AG04450 (cell line): Measurements from ENCODE around the gene TRPT1. TPM values are rescaled to one million over a fixed set of nuclear protein-coding genes. Genes with fewer than 3 reads are reported as not detected.

ENCODE experiments used
- CTCF ChIA-PET: fragments of 300-600, 350-600 bp; formaldehyde crosslinking; extraction: SDS; loops from one replicate; lab custom pipeline; 2022; ENCODE audit warnings: antibody characterized with exemption, inconsistent platforms; lab: Charles Lee
- POLR2A ChIA-PET: fragments of 350-600 bp; formaldehyde crosslinking; extraction: SDS; loops from one replicate; lab custom pipeline; 2021; ENCODE audit warnings: antibody characterized with exemption, inconsistent platforms; lab: Yijun Ruan, JAX
- DNase-seq: peaks from one replicate; pipeline ENCODE4 v3.0.0-alpha.2; 2011; ENCODE audit warnings: low read depth, low spot score
- H3K27ac ChIP-seq: one replicate; pipeline ENCODE4 v1.5.1; 2012; ENCODE audit warnings: low read depth, low read length, control low read depth
- H3K27me3 ChIP-seq: one replicate; pipeline ENCODE4 v1.6.0; 2012; ENCODE audit warnings: low read length; ENCODE audit not compliant: control insufficient read depth, insufficient read depth
- H3K4me3 ChIP-seq: 2 replicates; pipeline ENCODE4 v1.5.1; 2011; ENCODE audit warnings: mild to moderate bottlenecking, low read depth, low read length, control low read depth
- H3K9me3 ChIP-seq: 2 replicates; pipeline ENCODE4 v1.5.1; 2012; ENCODE audit warnings: low read length; ENCODE audit not compliant: control insufficient read depth, insufficient read depth
- polyA plus RNA-seq: library from polyadenylated mRNA; depleted of rRNA; stranded (reverse); fragments of >200 nt; gene quantifications from 2 replicates; pipeline ENCODE4 v1.2.3, GENCODE V29; 2011
- TF ChIP-seq, protein P1 (sequence below): IDR thresholded peaks from 2 replicates; pipeline ENCODE4 v1.5.1; 2011; ENCODE audit warnings: low read depth, low read length, control low read depth, inconsistent platforms

The TRPT1 gene
- polyA plus RNA-seq, 1 experiment = 21.6 TPM

- H3K27ac ChIP-seq = peak overlapping the region; percentile 96
- no peak for DNase-seq
- CTCF ChIA-PET = interaction anchor here (0.5 to 1.5 kb wide), 10 partner anchors 10 to 408 kb away, joined by 3 to 7 read pairs (median 4); no protein-coding TSS in a partner anchor
- no peaks in the 10 kb centered on the region; the same call in 1 of the 2 replicates for H3K9me3 ChIP-seq
- H3K27me3 ChIP-seq = no peaks in the 10 kb centered on the region
- peak overlapping the region; percentile 75 for H3K4me3 ChIP-seq
- POLR2A ChIA-PET = interaction anchor here (0.5 to 2.5 kb wide), 21 partner anchors 11 to 347 kb away, joined by 3 to 27 read pairs (median 4); partner anchors contain the start of genes ESRRA, FERMT3, FKBP2 and MACROD1
- TF ChIP-seq, protein P1, sequence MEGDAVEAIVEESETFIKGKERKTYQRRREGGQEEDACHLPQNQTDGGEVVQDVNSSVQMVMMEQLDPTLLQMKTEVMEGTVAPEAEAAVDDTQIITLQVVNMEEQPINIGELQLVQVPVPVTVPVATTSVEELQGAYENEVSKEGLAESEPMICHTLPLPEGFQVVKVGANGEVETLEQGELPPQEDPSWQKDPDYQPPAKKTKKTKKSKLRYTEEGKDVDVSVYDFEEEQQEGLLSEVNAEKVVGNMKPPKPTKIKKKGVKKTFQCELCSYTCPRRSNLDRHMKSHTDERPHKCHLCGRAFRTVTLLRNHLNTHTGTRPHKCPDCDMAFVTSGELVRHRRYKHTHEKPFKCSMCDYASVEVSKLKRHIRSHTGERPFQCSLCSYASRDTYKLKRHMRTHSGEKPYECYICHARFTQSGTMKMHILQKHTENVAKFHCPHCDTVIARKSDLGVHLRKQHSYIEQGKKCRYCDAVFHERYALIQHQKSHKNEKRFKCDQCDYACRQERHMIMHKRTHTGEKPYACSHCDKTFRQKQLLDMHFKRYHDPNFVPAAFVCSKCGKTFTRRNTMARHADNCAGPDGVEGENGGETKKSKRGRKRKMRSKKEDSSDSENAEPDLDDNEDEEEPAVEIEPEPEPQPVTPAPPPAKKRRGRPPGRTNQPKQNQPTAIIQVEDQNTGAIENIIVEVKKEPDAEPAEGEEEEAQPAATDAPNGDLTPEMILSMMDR = peak; percentile 51
These were observed 40.8 kb downstream of the TRPT1 start for GRCh38 chr11:64185175-64185692.

DNA sequence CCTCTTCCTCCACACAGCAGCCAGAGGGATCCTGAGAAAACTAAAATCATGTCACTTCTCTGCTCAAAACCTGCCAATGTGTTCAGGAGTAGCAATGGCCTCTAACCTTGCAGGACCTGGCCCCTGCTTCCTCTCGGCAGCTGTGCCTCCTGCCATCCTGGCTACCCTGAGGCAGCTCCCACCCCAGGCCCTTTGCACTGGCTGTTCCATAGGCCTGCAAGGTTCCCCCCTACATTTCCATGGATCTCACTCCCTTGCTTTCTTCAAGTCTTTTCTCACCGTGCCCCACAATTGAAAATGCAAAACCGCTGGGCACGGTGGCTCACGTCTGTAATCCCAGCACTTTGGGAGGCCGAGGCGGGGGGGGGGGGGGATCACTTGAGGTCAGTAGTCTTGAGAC, 42.1 kb downstream of the TRPT1 start:
- H3K4me3 ChIP-seq = no peak overlapping the region

DNA sequence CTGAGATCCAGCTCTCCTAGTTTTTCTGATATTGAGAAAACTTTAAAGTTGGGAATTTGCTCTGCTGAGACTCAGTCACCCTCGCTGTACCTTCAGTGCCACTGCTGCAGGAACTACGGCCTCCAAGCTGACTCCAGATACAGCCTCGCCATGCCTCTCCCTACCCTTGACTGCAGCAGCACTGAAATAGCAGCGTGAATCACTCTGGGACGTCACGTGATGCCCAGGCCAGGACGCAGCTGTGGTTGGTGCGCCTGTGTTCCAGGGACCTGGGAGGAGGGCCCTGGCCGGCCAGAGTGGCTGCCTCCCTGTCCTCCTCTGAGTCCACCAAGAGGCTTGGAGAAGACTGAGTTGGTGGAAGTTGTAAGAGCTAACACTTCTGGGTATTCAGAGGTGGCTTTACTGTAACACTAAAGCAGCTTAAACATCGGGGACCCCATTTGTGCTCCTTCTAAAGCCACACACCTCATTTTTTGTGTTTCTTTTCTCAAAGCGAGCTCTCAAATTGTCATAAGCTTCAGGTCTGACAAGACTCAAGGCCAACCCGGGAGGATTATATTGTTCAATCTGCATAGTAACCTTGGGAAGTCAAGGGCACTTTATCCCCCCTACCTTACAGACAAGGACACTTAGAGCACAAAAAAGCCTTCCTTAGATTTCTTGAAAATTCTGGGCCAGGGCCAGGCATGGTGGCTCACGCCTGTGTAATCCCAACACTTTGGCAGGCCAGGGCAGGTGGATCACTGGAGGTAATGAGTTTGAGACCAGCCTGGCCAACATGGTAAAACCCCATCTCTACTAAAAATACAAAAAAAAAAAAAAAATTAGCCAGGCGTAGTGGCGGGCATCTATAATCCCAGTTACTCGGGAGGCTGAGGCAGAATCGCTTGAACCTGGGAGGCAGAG, 44.2 kb downstream of the TRPT1 start:
- H3K27ac ChIP-seq = peak overlapping the region; percentile 40
- DNase-seq = peak; percentile 71
- no peaks in the 10 kb centered on the region; the same call in 1 of the 2 replicates for H3K9me3 ChIP-seq
- no peaks in the 10 kb centered on the region for H3K27me3 ChIP-seq
- CTCF ChIA-PET = interaction anchor here (1.2 to 2.1 kb wide), 2 partner anchors 29 to 123 kb away, joined by 7 to 8 read pairs; no protein-coding TSS in a partner anchor
- peak overlapping the region; percentile 40 for H3K4me3 ChIP-seq
- POLR2A ChIA-PET = interaction anchor here (0.6 to 1.4 kb wide), 4 partner anchors 77 to 427 kb away, joined by 3 to 7 read pairs (median 4); partner anchors contain the start of genes PRDX5 and TRMT112
- TF ChIP-seq, protein P1 = no peak

More for the DNA sequence above, 42.1 kb downstream of the TRPT1 start:
- H3K27me3 ChIP-seq = no peaks in the 10 kb centered on the region
- CTCF ChIA-PET = interaction anchor here (0.7 to 1.2 kb wide), 3 partner anchors 21 to 38 kb away, joined by 3 to 7 read pairs (median 3); no protein-coding TSS in a partner anchor
- POLR2A ChIA-PET = interaction anchor here (0.6 to 1.2 kb wide), 3 partner anchors 14 to 20 kb away, joined by 3 to 8 read pairs (median 6); no protein-coding TSS in a partner anchor
- no peaks in the 10 kb centered on the region; the same call in 1 of the 2 replicates for H3K9me3 ChIP-seq
- TF ChIP-seq, protein P1 = no peak
- no peak for DNase-seq
- peak overlapping the region; percentile 31 for H3K27ac ChIP-seq

DNA sequence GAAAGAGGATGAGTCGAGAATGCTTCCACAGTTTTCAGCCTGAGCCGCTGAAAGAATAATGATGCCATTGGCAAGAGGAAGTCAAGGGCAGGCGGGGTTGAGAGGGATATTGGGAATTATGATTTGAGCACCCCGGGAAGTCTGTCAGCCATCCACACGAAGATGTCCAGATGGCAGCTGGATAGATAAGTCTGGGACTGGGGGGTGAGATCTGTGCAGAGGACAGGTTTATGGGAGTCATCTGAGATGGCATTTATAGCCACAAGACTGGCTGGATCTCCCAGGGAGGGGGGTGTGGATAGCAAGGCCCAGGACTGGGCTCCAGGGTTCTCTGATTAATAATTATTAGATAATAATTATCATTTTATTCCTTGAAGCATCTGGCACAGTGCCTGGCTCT, 45.1 kb downstream of the TRPT1 start:
- DNase-seq = no peak
- TF ChIP-seq, protein P1 = no peak
- Histone ChIP-seq H3K9me3 (no peaks in the 10 kb centered on the region; the same call in 1 of the 2 replicates), H3K27ac (no peak overlapping the region), H3K4me3 (peak overlapping the region; percentile 1), H3K27me3 (no peaks in the 10 kb centered on the region)
- POLR2A ChIA-PET = interaction anchor here (0.6 to 1.4 kb wide), 4 partner anchors 10 to 136 kb away, joined by 3 to 7 read pairs (median 6); partner anchors contain the start of genes PRDX5 and TRMT112
- CTCF ChIA-PET = interaction anchor here (1.2 to 2.1 kb wide), 2 partner anchors 28 to 124 kb away, joined by 7 to 8 read pairs; no protein-coding TSS in a partner anchor
